ENCODE results near the gene IQCC.

- TF ChIP-seq CTCF (IDR thresholded peaks at IDR 0.05; ENCODE audit: low read depth, low read length) (no peak), EZH2phosphoT487 (IDR thresholded peaks at IDR 0.05; ENCODE audit: low read depth) (no peak)
Measured at GRCh38 chr1:32249831-32250525, 44.5 kb downstream of the IQCC start.
